ENCODE measurements around the gene CTNNBL1. TPM values are rescaled to one million over a fixed set of nuclear protein-coding genes. Genes with fewer than 3 reads are reported as not detected.

Gene CTNNBL1
- total RNA-seq, 1 donor from 2014 or later, result 52.9 TPM

DNA sequence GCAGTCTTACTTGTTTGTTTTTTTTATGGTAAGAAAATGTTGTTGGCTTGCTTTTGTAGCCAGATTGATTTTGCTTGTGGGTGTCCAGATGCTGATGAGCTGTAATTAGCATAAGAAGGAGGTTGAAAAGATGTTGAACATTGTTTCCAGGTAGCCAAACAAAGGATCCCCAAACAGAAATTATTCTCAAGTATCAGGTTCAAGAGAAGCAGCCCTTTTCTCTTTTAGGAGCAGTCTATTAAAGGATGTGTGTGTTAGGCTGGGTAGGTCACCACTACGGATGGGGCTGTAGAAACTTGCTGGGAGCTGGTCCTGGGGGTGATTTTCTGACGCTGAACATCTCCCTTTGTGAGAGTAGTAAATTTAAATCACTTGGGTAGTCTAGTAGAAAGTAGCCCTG is 122.2 kb downstream of the CTNNBL1 start:
- no peak for DNase-seq (ENCODE audit: low spot score)

DNA sequence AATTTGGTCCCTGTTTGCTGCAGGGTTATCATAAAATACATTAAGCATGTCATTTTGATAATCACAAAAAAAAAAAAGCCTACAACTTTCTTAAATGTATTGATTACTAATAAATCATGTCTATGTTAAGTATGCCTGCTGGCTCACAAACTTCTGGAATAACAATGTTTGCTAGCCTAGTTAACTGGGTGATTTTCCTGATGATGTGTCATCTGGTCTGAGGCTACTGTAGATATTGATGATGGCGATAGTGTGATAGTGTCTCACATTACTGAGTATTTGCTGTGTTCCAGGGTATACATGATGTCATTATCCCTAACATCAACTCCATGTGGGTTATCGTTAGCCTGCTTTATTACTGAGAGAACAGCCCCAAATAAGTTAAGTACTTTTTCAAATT is 122.9 kb downstream of the CTNNBL1 start:
- no peak for DNase-seq (ENCODE audit: low spot score)

DNA sequence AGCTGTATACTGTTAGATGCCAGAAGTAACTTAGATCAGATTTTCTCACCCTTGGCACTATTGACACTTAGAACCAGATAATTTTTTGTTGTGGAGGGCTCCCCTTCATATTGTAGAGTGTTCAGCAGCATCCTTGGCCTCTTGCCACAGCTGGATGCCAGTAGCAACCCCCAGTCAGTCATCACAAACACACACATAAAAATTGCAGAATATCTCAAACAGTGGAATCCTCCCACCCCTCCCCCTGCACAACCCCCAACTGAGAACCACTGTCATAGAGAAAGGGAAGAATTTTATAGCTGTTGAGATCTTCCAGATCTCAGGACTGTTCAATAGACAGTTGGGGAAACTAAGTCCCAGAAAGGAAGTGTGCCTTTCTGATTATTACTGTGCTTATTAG is 127.9 kb downstream of the CTNNBL1 start:
- no peak for DNase-seq (ENCODE audit: low spot score)

DNA sequence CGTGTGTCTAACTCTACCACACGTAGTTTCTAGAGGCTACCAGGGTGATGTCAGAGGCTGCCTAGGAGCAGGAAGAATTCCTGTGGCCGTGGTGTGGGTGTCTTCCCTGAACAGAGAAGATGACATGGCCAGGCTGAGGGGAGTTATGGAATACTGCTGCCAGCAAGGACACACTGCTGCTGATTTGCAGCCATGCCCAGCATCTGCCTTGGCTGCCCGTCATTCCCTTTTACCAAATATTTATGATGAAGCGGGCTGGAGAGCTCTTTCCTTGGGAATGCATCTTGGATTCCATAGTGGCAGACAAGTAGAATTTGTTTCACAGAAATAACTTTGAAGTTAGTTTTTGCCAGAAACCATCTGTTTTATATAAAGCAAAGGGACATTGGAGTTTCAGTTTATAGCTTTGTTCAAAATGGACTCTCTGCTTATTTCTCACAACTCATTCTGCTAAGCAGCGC is 128.3 kb downstream of the CTNNBL1 start:
- DNase-seq (ENCODE audit: low spot score), result no peak

DNA sequence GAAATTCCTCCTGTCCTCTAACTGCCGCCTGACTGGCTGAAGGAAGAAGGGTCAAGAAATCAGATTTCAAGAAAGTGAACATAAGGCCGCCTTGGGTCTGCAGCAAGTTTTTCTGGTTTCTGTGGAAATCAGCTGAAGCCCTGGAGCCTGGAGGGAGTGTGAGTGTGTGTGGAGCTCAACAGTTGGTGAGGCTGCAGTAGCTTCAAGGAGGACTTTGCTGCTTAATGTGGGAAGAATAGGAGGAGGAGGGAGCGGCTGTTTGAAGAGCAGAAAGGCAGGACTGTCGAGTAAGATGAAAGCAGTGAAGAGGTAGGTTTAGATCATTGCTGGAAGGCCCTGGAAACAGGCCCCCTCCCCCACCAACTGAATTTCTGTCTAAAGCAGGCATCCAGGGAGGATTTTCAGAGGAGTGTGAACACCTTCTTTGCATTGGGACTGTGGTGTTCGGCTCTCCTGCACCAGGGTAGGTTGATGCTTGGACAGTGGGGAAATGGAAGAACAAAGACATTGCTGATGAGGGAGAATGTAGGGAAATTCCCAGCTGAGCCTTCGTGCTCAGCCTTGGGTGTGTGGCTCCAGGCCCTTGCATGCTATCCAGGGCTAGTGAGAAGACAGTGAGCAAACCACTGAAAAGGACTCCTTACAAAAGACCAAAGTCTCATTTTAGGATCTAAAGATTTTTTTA is 129.6 kb downstream of the CTNNBL1 start:
- no peak for DNase-seq (ENCODE audit: low spot score)

DNA sequence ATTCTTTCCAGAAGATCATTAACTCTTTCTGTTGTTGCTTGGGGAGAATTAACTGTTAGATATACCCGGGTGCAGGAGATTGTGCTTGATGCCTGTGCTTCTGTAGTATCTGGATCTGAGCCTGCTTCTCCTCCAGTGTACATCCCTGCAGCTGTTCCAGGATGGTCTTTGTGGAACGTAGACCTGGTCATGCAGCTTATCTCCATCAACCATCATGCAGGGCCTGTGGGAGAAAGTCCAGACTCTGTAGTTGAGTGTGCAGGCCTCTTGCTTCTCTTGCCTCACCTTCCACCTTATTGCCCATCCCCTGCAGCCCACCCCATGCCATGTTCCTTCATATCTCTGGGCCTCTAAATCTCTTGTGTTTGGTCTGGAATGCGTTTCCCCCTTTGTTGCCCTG is 133.8 kb downstream of the CTNNBL1 start:
- DNase-seq (ENCODE audit: low spot score), result no peak

DNA sequence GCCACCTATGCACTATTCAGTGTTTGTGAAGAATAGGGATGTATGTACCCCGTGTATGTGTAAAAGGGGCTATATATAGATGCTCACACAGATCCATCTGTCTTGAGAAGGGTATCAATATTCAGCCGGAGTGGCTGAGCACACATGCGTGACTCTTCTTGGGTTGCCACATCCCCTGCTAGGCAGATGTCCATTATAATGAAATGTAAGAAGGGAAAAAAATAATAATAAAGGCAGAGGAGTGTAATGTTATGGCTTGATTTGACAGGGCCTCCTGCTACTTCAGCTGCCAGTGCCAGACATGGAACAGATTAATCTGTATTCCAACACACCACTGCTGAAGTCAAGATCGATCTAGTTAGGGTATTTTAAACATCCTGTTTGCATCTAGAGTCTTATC is 134.9 kb downstream of the CTNNBL1 start:
- DNase-seq (ENCODE audit: low spot score), result no peak

DNA sequence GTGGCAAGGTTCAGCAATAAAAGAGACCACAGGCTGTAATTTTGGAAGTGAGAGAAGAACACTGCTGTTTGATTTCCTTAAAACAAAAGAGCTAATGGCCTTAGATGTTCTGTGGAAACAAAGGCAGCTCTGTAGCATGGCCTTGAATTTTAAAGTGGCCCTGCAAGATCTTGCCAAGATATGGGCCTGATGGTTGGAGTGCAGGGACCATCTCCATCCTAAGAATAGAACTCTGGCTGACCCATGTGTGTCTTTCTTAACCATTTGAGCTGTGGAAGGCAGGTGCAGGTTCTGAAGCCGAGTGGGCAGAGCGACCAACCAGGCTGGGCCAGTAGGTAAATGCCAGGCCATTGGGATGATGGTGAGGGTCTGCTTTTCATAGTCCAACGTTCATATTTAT is 135.3 kb downstream of the CTNNBL1 start:
- no peak for DNase-seq (ENCODE audit: low spot score)

DNA sequence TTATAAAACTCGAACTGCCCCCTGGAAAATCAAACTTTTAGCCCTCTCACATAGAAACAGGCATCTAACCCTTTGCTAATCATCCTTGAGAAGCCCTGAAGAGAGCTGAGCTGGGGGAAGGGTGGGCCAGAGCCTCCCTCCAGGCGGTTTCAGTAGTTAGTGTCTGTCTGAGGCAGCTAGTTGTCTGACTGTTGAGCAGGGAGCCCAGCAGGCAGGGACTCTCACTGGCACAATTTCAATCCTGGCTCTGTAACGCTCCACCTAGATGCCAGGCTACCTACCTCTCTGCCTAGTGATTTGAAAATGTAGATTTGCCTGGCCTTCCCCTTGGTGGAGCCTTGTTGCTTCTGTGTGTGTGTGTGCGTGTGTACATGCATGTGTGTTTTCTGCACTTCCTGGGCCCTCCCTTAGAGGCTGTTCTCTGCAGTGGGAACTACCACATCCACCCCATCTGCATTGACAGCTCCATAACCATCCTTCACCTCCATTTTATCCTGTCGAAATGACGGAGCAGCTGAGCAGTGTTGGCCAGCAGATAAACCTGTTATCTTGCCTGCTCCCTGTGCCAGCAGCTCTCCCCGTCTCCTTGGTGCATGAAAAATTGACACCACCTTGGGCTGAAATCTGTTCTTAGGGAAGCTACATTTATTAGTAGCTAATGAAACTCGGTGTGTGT is 139.5 kb downstream of the CTNNBL1 start:
- no peak for DNase-seq (ENCODE audit: low spot score)

DNA sequence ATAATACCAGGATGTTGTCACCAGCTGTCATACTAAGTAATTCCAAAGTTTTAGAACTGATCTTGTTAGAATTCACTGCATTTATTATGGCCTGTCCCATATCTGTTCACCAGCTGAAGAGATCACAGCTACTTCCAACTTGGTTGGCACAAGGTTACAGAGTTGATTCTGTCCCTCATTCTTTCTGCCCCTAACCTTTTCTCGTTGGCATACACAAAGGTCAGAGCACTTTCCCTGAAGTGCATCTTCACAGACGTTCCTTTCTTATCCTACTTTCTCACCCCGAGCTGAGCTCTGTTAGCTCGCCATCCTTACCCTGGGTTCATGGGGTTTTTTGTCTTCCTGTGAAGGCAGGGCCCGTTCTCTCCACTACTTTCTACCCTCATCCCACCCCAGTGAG is 143.1 kb downstream of the CTNNBL1 start:
- no peak for DNase-seq (ENCODE audit: low spot score)

DNA sequence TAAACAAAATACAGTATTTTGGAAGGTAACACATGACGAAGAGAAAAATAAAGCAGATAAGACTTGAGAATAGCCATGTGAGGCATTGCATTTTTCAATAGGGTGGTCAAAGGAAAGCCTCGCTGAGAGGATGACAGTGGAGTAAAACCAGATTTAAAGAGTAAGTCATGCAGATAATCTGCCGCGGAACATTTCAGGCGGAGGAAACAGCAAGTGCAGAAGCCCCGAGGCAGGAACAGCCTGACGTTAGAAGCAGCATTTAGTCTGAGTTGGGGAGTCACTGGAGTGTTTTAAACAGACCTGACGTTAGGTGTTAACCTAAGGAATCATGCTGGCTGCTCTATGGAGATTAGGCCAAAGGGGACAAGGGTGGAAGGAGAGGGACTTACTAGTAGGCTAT is 144.1 kb downstream of the CTNNBL1 start:
- no peak for DNase-seq (ENCODE audit: low spot score)

DNA sequence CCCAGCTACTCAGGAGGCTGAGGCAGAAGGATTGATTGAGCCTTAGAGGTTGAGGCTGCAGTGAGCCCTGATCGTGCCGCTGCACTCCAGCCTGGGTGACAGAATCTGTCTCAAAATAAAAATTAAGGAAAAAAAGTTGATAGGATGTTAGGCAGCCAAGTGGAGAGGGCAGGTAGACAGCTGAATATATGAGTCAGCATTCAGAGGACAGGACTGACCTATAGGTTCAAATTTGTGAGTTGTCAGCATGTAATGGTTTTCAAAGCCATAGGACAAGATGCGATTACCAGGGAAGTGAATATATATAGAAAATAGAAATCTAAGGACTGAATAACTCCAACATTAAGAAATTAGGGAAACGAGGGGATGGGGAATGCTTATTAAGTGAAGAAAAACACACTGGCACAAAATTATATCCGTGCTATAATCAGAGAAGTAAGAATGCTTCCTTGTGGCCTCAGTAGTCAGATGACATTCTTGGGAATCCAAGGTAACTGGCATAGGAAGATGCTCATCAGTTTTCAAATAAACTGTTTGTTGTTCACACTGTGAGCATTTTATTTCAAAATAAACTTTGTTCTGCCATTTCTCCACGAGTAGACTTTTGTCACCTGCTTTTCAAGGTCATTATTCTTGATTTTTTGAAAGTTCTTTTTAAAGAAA is 145.1 kb downstream of the CTNNBL1 start:
- no peak for DNase-seq (ENCODE audit: low spot score)

DNA sequence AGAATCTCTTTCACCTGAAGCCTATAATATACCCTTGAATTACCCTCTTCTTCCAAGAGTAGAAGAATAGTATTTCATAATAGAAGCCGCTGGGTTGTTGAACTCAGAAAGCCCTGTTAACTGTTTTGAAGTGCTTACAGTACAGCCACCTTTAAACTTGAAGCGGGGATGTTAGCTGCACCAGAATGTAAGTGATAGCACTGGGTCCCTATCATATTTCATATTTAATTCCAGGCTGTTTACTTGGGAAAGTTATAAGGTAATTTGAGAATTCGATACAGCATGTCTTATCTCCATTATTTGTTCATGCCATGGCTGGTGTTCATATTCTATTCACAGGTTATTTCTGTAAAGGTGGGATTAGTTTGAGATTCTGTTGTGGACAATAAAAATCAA is 145.6 kb downstream of the CTNNBL1 start:
- no peak for DNase-seq (ENCODE audit: low spot score)

DNA sequence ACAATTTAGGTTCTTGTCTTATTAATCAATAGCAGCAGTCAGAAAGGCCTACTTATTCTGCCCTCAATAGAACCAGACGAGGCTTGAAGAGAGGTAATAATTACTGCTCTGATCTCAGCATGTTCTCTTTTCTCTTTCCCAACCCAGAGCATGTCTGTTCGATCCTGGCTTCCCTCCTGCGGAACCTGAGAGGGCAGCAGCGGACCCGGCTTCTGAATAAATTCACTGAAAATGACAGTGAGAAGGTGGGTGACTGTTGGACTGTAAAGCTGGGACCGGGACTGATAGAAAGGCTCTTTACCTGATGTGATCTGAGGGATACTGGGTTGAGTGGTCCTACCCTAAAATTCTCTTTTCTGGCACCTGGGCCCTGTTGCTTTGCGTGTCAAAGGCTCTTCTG is 146.1 kb downstream of the CTNNBL1 start:
- no peak for DNase-seq (ENCODE audit: low spot score)

DNA sequence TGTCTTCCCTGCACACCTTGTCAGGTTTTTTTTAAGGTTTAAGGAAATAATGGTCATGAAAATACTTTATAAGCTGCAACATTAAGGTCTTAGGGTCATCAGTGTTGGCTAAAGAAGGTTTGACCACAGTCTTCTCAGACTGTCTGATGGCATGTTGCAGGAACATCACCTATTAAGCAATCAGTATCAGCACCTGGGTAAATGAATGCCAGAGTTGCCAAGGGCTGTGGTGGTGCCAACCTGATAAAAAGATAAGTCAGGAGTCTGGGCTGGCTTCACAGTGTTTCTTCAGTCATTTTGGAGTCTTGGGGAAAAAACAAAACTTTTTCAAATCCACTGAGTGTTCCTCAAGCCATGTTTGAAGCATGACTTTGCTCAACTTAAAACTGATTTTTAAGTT is 147.6 kb downstream of the CTNNBL1 start:
- no peak for DNase-seq (ENCODE audit: low spot score)

DNA sequence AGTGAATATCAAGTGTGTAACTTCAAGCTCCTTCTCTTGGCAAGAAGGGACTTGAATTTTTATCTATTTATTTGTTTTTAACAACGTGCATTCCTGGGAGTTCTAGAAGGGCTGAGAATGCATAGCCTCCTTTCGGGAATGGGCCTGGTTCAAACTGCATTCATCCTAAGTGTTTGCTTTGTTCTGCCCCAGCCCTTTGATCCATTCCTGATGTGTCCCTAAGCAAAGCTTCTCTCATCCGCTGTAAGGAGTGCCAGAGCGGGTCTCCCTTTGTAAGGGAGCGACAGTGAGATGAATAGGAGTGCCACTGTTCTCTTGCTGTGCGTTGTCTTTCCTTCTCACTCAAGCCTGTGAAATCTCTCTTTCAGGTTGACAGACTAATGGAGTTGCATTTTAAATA is 148.1 kb downstream of the CTNNBL1 start:
- no peak for DNase-seq (ENCODE audit: low spot score)

DNA sequence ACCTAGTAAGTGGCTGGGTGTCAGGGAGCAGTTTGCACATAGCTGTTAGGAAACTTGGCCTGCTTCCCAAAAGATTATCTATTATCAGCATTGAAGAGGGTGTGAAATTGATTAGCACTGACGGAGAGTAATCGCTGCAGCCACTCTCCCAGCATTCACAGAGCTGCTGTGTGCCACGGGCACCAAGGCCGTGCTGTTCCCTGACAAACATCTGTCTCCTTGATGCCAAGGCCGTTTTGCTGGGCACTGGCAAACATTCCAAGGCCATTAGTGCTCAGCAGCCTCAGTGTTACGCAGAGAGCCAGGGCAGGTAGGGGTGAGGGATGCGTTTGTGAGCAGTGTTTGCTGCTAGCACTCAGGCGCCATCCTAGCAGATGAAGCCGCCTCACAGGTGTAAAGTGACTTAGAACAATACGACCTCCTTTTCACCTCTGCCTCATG is 151.4 kb downstream of the CTNNBL1 start:
- DNase-seq (ENCODE audit: low spot score), result no peak

DNA sequence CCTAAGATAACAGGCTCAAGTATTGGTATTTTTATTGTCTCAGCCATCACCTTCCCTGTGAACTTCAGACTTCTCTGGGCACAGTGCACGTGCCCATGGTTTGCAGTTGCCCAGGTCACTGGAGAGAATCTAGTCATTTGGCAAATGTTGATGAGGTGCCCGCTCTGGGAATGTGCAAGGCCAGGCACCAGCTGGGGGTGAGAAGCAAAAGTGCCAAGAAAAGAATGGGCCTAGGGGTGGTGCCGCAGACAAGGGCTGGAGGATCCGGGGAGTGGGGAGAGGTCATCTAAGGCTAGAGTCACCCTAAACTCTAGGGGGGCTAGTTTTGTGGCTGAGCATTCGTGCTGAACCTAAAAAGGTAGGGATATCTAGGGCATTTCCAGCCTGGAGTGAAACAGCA is 152.0 kb downstream of the CTNNBL1 start:
- DNase-seq (ENCODE audit: low spot score), result no peak

DNA sequence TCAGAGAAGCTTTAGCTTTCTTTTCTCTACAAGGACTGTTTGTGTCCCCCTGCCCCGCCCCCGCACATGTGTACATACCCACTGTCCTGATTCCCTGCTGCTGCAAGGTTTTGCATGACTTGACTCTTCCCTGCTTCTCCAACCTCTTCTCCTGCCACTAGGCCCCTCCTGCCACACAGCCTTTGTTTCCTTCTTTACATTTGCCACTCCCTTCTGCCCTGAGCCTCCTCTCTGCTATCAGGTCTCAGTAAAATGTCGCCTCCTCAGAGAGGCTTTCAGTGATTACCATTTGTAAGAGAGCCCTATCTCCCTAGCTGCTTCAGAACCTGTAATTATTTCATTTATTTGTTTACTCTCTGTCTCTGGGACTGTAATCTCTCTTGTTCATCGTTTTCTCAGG is 152.7 kb downstream of the CTNNBL1 start:
- DNase-seq (ENCODE audit: low spot score), result no peak

DNA sequence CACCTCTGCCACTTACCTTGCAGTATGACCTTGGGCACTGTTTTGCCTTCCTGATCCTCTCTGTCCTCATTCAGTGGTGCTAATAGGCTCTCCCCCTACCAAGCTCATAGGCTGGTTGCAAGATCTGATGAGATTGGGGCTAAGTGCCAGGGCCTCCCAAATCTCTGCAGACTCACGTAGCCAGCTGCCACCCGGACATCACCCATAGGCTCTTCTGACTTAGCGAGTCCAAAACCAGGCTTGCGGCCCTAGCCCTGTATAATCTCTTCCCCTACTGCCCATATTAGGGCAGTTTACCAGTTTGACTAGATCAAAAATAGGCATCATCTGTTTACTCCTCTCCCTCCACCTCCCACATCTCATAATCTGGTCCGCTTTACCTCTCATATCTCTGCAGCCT is 154.9 kb downstream of the CTNNBL1 start:
- no peak for DNase-seq (ENCODE audit: low spot score)

DNA sequence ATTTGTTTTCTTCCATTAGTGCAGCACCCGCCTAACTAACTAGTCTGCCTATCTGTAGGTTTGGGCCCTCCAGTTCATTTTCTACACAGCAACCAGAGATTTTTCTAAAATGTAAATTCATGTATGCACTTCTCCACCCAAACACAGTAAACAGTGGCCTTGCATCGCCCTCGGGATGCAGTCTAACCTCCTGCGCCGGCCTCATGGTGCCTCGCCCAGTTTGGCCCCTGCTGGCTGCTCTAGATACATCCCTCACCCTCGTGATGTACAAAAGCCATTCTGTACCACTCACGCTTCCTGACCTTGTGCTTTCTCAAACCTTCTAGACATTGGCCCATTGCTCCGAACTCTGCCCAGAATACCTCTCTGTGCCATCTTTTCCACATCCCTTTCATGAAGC is 155.3 kb downstream of the CTNNBL1 start:
- DNase-seq (ENCODE audit: low spot score), result no peak

DNA sequence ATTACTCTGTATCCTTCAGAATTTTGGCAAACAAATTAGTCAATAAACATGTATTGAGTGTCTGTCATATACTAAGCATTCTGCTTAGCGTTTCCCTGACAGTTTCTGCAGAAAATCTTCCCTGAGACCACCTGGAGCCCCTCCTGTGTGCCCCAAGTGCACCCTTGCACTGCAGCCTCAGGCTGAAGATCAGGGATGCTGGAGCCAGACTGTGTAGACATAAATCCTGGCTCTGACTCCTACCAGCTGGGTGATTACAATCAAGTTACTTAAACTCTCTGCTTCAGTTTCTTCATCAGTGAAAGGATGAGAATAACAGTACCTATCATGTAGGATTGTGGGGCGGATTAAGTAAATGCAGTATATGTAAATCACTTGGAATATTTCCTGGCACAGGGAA is 155.7 kb downstream of the CTNNBL1 start:
- DNase-seq (ENCODE audit: low spot score), result no peak

DNA sequence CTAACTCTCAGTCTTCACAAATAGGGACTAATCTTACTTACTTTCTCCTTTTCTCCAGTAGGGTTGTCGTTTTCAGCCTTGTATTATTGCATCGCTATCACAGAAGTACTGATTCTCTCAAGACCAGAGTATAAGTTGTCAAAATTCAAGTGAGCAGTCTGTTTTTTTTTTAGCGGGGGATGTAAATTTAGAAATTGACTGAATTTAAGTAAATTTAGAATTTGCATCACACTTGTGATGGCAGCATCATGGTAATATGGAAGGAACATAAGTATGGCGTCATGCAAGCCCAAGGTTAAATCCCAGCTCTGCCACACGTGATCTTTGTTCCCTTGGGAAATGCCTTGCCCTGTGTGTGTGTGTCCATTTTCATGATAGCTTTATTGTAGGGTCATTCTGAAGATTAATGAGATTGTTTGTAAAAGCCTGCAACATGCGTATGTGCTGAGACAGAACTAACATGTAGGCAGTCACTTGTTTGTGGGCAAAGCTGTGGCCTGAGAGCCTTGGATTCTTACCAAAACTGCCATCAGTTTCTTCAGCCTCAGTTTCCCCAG is 156.3 kb downstream of the CTNNBL1 start:
- no peak for DNase-seq (ENCODE audit: low spot score)

All from ureter (tissue), 1 donor.